K562 (cell line): Measurements from ENCODE around the gene MRPL27. TPM values are rescaled to one million over a fixed set of nuclear protein-coding genes. Genes with fewer than 3 reads are reported as not detected.

Source experiments
- ZBTB40 ChIP-seq, 2 experiments: fragments of 450-650 bp in 1 of 2; sonication (generic) in 1 of 2; formaldehyde crosslinking in 1 of 2; IDR thresholded peaks; 2 replicates each; pipeline versions ENCODE4 v1.7.1 to v1.9.0; 2016 to 2022; ENCODE audit warnings: inconsistent platforms in 1 of 2, mild to moderate bottlenecking in 1 of 2, missing genetic modification reagents in 1 of 2
- polyA plus RNA-seq, 8 experiments: library from polyadenylated mRNA; depleted of rRNA in 4 of 8; stranded (reverse) in 5 of 8; unstranded in 3 of 8; fragments of >200 nt; fragmentation: Nextera tagmentation in 2 of 8; fragmentation: Illumina TruSeq in 1 of 8; extraction: Ambion mirVana in 2 of 8; extraction: Trizol in 1 of 8; gene quantifications; 2 replicates each; pipeline versions ENCODE4 v1.2.1 to v1.2.3, GENCODE V29; 2011 to 2014; ENCODE audit warnings: inconsistent platforms in 1 of 8, missing spikeins in 1 of 8
- total RNA-seq, 7 experiments: library from RNA; depleted of rRNA in 6 of 7; stranded (reverse); fragments of >200 nt in 6 of 7; fragmentation: Illumina TruSeq in 2 of 7; extraction: Trizol in 2 of 7; gene quantifications; 2 replicates each; pipeline versions ENCODE4 v1.2.1 to v1.2.3, GENCODE V29; 2011 to 2021; ENCODE audit warnings: low replicate concordance in 1 of 7

MRPL27 gene
- total and polyA plus RNA-seq, 9 of the 15 experiments (the other 6 are each of a cell fraction or from before 2014, with no cell fraction given): 96.3 to 401 (median 142) TPM

- TF ChIP-seq ZBTB40 (IDR thresholded peaks at IDR 0.05) (no peak), ZBTB40 (CRISPR knock-in tag; IDR thresholded peaks at IDR 0.05) (no peak)
Measured at GRCh38 chr17:50344731-50345365, 28.1 kb downstream of the MRPL27 start (continued).
